ENCODE data around the gene NKD1. TPM values are rescaled to one million over a fixed set of nuclear protein-coding genes. Genes with fewer than 3 reads are reported as not detected.
A peak's percentile ranks its signal among the peaks of the same experiment; 100 is the strongest.

Gene NKD1
- total and polyA plus RNA-seq, 2 experiments from 2014 or later, result 0.86 to 1.4 TPM

DNA sequence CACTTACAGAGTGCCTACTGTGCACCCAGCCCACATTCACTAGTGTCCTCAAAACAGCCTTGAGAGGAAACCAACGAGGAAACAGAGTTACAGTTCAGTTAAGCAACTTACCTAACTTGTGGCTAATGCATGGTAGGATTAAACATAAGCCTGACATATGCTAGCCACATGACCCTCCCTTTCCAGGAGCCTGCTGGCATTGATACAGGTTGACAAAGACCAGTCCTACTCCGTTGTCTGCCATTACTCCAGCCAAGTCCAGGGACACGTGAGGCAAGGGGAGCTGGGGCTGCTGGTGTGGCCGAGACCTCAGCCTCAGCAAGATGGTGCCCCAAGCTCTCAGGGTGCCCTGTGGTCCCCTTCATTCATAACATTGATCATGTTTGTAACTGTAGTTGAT, 95.0 kb downstream of the NKD1 start:
- no peak overlapping the region for H3K4me3 ChIP-seq
- no peak for DNase-seq (ENCODE audit: low read depth in 1 of 2, low spot score in 1 of 2)
- H3K9me3 ChIP-seq (ENCODE audit: low read depth), result no peaks in the 10 kb centered on the region
- peaks cover 4% of the 10 kb centered on the region for H3K27me3 ChIP-seq
- TF ChIP-seq, protein P1, sequence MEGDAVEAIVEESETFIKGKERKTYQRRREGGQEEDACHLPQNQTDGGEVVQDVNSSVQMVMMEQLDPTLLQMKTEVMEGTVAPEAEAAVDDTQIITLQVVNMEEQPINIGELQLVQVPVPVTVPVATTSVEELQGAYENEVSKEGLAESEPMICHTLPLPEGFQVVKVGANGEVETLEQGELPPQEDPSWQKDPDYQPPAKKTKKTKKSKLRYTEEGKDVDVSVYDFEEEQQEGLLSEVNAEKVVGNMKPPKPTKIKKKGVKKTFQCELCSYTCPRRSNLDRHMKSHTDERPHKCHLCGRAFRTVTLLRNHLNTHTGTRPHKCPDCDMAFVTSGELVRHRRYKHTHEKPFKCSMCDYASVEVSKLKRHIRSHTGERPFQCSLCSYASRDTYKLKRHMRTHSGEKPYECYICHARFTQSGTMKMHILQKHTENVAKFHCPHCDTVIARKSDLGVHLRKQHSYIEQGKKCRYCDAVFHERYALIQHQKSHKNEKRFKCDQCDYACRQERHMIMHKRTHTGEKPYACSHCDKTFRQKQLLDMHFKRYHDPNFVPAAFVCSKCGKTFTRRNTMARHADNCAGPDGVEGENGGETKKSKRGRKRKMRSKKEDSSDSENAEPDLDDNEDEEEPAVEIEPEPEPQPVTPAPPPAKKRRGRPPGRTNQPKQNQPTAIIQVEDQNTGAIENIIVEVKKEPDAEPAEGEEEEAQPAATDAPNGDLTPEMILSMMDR (IDR thresholded peaks at IDR 0.05; ENCODE audit: low read depth, low read length), result no peak
- no peak overlapping the region for H3K27ac ChIP-seq
- H3K36me3 ChIP-seq, result no peaks in the 10 kb centered on the region
- H3K4me1 ChIP-seq (ENCODE audit: low read depth), result no peaks in the 10 kb centered on the region

DNA sequence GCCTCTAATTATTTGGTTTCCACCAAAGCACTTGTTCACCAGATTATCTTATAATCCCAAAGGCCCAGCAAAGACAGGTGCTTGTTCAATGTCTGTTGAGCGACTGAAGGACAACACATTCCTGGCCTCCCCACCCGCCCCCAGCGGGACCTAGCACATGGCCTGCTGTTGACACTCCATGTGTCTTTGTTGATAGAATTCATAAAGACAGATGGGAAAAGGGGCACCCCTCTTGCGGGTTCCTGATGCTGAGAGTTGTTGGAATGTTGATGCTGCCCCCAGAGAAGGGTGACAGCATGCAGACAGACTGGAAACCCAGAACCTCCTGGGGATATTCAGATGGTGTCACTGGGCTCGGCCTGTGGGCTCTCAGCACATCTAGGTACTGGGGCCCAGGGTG, 96.0 kb downstream of the NKD1 start:
- no peak overlapping the region for H3K27ac ChIP-seq
- no peak for DNase-seq (ENCODE audit: low read depth in 1 of 2, low spot score in 1 of 2)
- no peaks in the 10 kb centered on the region for H3K9me3 ChIP-seq (ENCODE audit: low read depth)
- TF ChIP-seq, protein P1 (IDR thresholded peaks at IDR 0.05; ENCODE audit: low read depth, low read length), result no peak
- H3K4me1 ChIP-seq (ENCODE audit: low read depth), result no peaks in the 10 kb centered on the region
- no peak overlapping the region for H3K4me3 ChIP-seq
- H3K27me3 ChIP-seq, result peaks cover 4% of the 10 kb centered on the region
- H3K36me3 ChIP-seq, result no peaks in the 10 kb centered on the region

DNA sequence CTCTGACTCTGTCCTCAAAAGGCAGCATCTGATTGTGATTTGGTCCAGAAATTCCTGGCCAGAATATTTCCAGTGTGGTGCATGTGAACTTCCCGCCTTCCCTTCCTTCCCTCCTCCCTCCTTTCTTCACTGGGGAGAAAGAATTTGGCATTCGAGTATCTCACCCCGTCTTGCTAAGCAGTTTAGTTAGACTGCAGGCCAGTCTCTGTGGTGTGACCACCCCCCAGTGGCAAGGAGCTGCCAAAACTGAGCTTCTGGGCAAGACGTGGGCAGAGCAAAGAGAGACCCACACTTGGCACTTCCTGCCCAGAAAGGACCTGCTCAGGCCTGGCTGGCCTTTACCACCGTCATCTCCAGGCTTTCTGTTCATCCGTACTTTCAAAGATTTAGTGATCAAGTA, 96.5 kb downstream of the NKD1 start:
- Histone ChIP-seq H3K4me3 (no peak overlapping the region), H3K9me3 (ENCODE audit: low read depth) (no peaks in the 10 kb centered on the region), H3K4me1 (ENCODE audit: low read depth) (no peaks in the 10 kb centered on the region), H3K27ac (no peak overlapping the region), H3K36me3 (no peaks in the 10 kb centered on the region), H3K27me3 (peaks cover 4% of the 10 kb centered on the region)
- TF ChIP-seq, protein P1 (IDR thresholded peaks at IDR 0.05; ENCODE audit: low read depth, low read length), result peak; percentile 44
- peak; percentile 17 to 60 for DNase-seq (ENCODE audit: low read depth in 1 of 2, low spot score in 1 of 2)

DNA sequence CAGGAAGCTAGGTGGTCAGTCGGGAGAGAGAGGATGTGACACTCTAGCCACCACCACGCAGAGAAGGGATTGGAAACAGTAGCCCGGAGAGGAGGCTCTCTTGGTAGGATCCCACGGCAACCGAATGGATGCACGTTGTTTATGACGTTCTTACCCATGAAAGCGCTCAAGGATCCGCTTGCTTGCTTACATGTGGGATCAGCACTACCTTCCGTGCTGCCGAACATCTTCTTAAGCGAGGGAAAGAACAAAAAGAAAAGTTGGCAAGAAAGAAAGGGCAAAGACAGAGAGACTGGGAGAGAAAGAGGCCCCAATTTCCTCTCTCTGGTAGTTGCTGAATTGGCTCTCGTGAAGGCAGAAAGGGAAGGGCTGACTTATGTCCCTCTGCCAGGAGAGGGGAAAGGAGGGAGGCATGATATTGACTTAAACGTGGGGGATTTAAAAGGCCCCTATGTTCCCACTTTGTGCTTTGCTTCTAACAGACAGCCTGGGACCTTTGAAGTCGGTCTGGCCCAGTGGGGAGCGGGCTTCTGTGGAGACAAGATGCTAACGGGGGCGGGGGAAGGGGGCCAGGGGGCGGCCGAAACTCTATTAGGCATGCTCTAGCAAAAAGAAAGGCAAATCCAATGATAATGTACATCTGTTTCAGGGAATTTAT, 97.5 kb downstream of the NKD1 start:
- no peaks in the 10 kb centered on the region for H3K36me3 ChIP-seq
- TF ChIP-seq, protein P1 (IDR thresholded peaks at IDR 0.05; ENCODE audit: low read depth, low read length), result no peak
- no peaks in the 10 kb centered on the region for H3K4me1 ChIP-seq (ENCODE audit: low read depth)
- H3K4me3 ChIP-seq, result no peak overlapping the region
- H3K9me3 ChIP-seq (ENCODE audit: low read depth), result no peaks in the 10 kb centered on the region
- DNase-seq (ENCODE audit: low read depth in 1 of 2, low spot score in 1 of 2), result no peak
- H3K27ac ChIP-seq, result no peak overlapping the region
- peaks cover 4% of the 10 kb centered on the region for H3K27me3 ChIP-seq

DNA sequence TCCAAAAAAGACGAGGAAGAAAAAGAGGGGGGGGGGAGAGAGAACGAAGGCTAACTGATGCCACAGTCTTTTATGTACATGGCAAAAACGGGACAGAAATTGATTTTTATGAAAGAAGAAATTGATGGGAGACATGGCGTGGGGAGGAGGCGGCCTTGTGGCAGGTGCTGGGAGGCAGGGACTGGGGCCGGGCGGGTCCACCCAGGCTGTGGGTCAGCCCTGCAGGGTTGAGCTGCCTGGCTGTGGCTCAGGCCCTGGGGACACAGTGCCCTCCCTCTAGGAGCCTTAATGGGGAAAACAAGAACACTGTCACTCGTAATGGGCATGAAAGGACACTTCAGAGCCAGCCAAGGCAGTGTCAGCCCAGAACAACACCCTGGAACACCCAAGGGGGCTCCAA, 98.1 kb downstream of the NKD1 start:
- TF ChIP-seq, protein P1 (IDR thresholded peaks at IDR 0.05; ENCODE audit: low read depth, low read length), result no peak
- no peak for DNase-seq (ENCODE audit: low read depth in 1 of 2, low spot score in 1 of 2)
- Histone ChIP-seq H3K27me3 (peaks cover 4% of the 10 kb centered on the region), H3K9me3 (ENCODE audit: low read depth) (no peaks in the 10 kb centered on the region), H3K36me3 (no peaks in the 10 kb centered on the region), H3K4me1 (ENCODE audit: low read depth) (no peaks in the 10 kb centered on the region), H3K4me3 (no peak overlapping the region), H3K27ac (no peak overlapping the region)
